DND-41 (cell line): ENCODE results near the gene URB2.

Experiments
- CTCF ChIP-seq: IDR thresholded peaks from 2 replicates; pipeline ENCODE4 v1.5.1; 2012; ENCODE audit warnings: borderline replicate concordance, low read length, moderate library complexity, mild to moderate bottlenecking; ENCODE audit not compliant: poor library complexity, severe bottlenecking; ENCODE audit errors: extremely low read depth
- EZH2 ChIP-seq: IDR thresholded peaks from 3 replicates; pipeline ENCODE4 v1.6.1; 2012; ENCODE audit warnings: borderline replicate concordance, low read depth, mild to moderate bottlenecking, moderate library complexity, low read length, inconsistent platforms; ENCODE audit not compliant: severe bottlenecking

GRCh38 chr1:229596925-229597699, 28.9 kb upstream of the URB2 start:
- TF ChIP-seq CTCF = no peak
- TF ChIP-seq EZH2 = no peak
